ENCODE results near the gene ADAMTS5.

DNA sequence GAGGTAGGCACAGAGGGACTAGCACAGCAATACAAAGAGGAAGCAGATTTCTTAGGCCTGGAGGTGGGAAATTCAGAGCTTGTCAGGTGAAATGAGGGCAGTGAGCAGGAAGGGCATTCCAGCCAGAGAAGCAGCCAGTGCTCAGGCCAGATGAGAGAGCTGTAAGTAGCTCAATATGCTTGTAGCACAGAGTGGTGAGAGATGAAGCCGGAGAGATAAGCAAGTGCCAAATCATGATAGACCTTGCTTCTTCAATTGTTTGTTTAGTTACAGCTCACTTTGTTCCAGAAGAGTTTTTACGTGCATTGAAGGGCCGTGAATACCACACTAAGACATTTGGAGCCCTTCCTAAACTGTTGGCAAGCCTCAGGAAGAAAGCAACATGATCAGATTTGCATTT, 79.6 kb downstream of the ADAMTS5 start:
- TF ChIP-seq, protein P1, sequence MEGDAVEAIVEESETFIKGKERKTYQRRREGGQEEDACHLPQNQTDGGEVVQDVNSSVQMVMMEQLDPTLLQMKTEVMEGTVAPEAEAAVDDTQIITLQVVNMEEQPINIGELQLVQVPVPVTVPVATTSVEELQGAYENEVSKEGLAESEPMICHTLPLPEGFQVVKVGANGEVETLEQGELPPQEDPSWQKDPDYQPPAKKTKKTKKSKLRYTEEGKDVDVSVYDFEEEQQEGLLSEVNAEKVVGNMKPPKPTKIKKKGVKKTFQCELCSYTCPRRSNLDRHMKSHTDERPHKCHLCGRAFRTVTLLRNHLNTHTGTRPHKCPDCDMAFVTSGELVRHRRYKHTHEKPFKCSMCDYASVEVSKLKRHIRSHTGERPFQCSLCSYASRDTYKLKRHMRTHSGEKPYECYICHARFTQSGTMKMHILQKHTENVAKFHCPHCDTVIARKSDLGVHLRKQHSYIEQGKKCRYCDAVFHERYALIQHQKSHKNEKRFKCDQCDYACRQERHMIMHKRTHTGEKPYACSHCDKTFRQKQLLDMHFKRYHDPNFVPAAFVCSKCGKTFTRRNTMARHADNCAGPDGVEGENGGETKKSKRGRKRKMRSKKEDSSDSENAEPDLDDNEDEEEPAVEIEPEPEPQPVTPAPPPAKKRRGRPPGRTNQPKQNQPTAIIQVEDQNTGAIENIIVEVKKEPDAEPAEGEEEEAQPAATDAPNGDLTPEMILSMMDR (IDR thresholded peaks at IDR 0.05; ENCODE audit: insufficient read depth, low read length) = no peak
- TF ChIP-seq GABPA (IDR thresholded peaks at IDR 0.05; ENCODE audit: low read depth) = no peak
- no peak for TF ChIP-seq POLR2AphosphoS5 (IDR thresholded peaks at IDR 0.05; ENCODE audit: low read depth)
- TF ChIP-seq REST (IDR thresholded peaks at IDR 0.05; ENCODE audit: insufficient replicate concordance, low read depth) = no peak
- TF ChIP-seq SPI1 (IDR thresholded peaks at IDR 0.05; ENCODE audit: borderline replicate concordance, low read depth) = no peak

Measured in HL-60 (cell line).